ENCODE measurements around the gene HIPK2. TPM values are rescaled to one million over a fixed set of nuclear protein-coding genes. Genes with fewer than 3 reads are reported as not detected.

The HIPK2 gene
- total RNA-seq, 1 experiment from 2014 or later, result 30.7 TPM

- Histone ChIP-seq H3K27ac (ENCODE audit: low read depth, low read length, poor library complexity, severe bottlenecking) (no peak overlapping the region), H3K4me3 (ENCODE audit: low read depth, low read length, poor library complexity, severe bottlenecking) (no peak overlapping the region), H3K4me1 (ENCODE audit: insufficient read depth, low read length, poor library complexity, severe bottlenecking) (no peaks in the 10 kb centered on the region), H3K9me3 (ENCODE audit: low read depth, low read length, poor library complexity, severe bottlenecking) (no peaks in the 10 kb centered on the region), H3K36me3 (ENCODE audit: insufficient read depth, low read length, poor library complexity, severe bottlenecking) (no peaks in the 10 kb centered on the region), H3K27me3 (replicated peaks; ENCODE audit: insufficient read depth, low read depth, low read length, poor library complexity) (no peaks in the 10 kb centered on the region)
- CTCF ChIA-PET, result no interaction called here
- TF ChIP-seq CTCF (conservative IDR thresholded peaks at IDR 0.05; ENCODE audit: low read depth, low read length) (no peak), EZH2 (IDR thresholded peaks at IDR 0.05; ENCODE audit: borderline replicate concordance, low read depth, low read length, poor library complexity, severe bottlenecking) (no peak)
- POLR2A ChIA-PET (ENCODE audit: low non-redundant PET), result no interaction called here
- DNase-seq (ENCODE audit: low spot score), result no peak
- intact Hi-C loops (cut with micrococcal nuclease; ENCODE audit: unreplicated experiment), result no loop called here
- no TSS peak for BruUV-seq (replicated peaks)
Observed at GRCh38 chr7:139576179-139576973, 201.4 kb downstream of the HIPK2 start.

GRCh38 chr7:139575338-139575680 is 202.5 kb downstream of the HIPK2 start:
- TF ChIP-seq CTCF (conservative IDR thresholded peaks at IDR 0.05; ENCODE audit: low read depth, low read length) (no peak), EZH2 (IDR thresholded peaks at IDR 0.05; ENCODE audit: borderline replicate concordance, low read depth, low read length, poor library complexity, severe bottlenecking) (no peak)
- H3K27ac ChIP-seq (ENCODE audit: low read depth, low read length, poor library complexity, severe bottlenecking), result no peak overlapping the region
- no peak overlapping the region for H3K4me3 ChIP-seq (ENCODE audit: low read depth, low read length, poor library complexity, severe bottlenecking)
- no peaks in the 10 kb centered on the region for H3K4me1 ChIP-seq (ENCODE audit: insufficient read depth, low read length, poor library complexity, severe bottlenecking)
- H3K27me3 ChIP-seq (replicated peaks; ENCODE audit: insufficient read depth, low read depth, low read length, poor library complexity), result no peaks in the 10 kb centered on the region
- no peaks in the 10 kb centered on the region for H3K36me3 ChIP-seq (ENCODE audit: insufficient read depth, low read length, poor library complexity, severe bottlenecking)
- intact Hi-C loops (cut with micrococcal nuclease; ENCODE audit: unreplicated experiment), result no loop called here
- no peaks in the 10 kb centered on the region for H3K9me3 ChIP-seq (ENCODE audit: low read depth, low read length, poor library complexity, severe bottlenecking)
- no peak for DNase-seq (ENCODE audit: low spot score)
- no TSS peak for BruUV-seq (replicated peaks)
- POLR2A ChIA-PET (ENCODE audit: low non-redundant PET), result no interaction called here
- CTCF ChIA-PET, result no interaction called here

DNA sequence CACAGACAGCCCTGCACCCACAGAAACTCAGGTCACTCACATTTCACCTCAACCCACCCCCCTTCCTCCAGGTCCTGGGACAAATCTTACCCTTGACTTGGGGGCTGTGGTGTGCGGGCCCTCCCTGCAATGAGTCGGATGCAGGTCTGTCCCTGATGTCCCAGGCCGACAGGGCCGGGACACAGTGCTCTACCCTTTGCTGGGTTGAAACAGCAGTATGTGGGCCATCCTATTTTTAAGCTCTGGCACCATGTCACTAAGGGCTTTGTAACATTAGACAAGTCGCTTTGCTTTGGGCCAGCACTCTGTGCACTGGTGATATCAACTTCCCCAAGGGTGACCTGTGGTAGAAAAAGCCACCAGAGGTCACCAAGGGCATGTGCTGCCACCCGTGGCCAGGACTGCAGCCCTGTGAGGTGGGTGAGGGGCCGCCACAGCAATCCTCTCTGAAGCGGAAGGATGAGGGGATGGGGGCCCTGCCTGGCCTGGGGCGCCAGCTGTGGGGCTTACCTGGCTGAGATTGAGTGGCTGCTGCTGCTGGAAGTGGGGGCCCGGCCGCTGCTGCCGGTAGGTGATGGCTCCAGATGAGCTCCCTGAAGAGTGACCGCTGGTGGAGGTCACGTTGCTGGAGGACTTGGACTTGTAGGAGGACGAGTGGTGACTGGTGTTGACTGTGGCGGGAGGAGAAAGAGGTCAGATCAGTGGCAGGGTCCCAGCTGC is 203.0 kb downstream of the HIPK2 start:
- DNase-seq (ENCODE audit: low spot score), result no peak
- TF ChIP-seq CTCF (conservative IDR thresholded peaks at IDR 0.05; ENCODE audit: low read depth, low read length), result no peak
- no peak for TF ChIP-seq EZH2 (IDR thresholded peaks at IDR 0.05; ENCODE audit: borderline replicate concordance, low read depth, low read length, poor library complexity, severe bottlenecking)
- Histone ChIP-seq H3K36me3 (ENCODE audit: insufficient read depth, low read length, poor library complexity, severe bottlenecking) (no peaks in the 10 kb centered on the region), H3K4me3 (ENCODE audit: low read depth, low read length, poor library complexity, severe bottlenecking) (no peak overlapping the region), H3K4me1 (ENCODE audit: insufficient read depth, low read length, poor library complexity, severe bottlenecking) (no peaks in the 10 kb centered on the region), H3K27me3 (replicated peaks; ENCODE audit: insufficient read depth, low read depth, low read length, poor library complexity) (no peaks in the 10 kb centered on the region), H3K9me3 (ENCODE audit: low read depth, low read length, poor library complexity, severe bottlenecking) (no peaks in the 10 kb centered on the region), H3K27ac (ENCODE audit: low read depth, low read length, poor library complexity, severe bottlenecking) (no peak overlapping the region)
- ChIA-PET POLR2A (ENCODE audit: low non-redundant PET) (no interaction called here), CTCF (no interaction called here)
- intact Hi-C loops (cut with micrococcal nuclease; ENCODE audit: unreplicated experiment), result no loop called here
- BruUV-seq (replicated peaks), result no TSS peak
